ENCODE results near the gene HSD17B11.
"Not testable (repeated sequence)": the region's sequence is repeated elsewhere in the genome, so short reads cannot be mapped to it uniquely, and the experiment has no call there.

Gene HSD17B11, protein sequence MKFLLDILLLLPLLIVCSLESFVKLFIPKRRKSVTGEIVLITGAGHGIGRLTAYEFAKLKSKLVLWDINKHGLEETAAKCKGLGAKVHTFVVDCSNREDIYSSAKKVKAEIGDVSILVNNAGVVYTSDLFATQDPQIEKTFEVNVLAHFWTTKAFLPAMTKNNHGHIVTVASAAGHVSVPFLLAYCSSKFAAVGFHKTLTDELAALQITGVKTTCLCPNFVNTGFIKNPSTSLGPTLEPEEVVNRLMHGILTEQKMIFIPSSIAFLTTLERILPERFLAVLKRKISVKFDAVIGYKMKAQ

DNA sequence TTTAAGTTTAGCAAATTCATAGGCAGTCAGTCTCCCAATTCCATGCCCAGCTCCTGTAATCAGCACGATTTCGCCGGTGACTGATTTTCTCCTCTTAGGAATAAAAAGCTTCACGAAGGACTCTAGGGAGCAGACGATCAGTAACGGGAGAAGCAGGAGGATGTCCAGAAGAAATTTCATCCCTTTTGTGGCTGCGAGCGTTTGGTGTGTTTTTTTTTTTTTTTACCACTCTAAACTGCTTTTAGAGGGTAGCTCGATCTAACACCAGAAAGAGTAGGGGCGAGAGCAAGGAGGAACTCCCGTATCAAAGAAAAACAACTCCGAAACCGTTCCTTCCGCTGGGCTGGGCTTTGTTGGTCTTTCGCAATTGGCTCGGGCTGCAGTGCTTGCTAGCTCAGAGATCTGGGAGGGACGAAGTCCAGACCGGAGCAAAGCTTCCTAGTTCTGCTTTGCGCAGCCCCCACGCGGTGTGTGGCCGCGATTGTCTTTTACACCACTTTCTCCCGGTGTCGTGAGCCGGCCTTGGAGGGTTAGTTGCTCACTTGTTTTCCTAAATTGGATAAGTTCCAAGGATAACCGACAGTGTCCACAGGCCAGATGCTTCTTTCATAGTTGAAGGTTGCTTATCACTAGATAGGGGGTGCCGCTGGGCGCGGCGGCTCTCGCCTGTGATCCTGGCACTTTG lies at the start of gene HSD17B11:
Gene HSD17B11, minus strand, starts transcription at position 298 of the 685 bp plus-strand sequence. Its CDS starts 118 bp downstream, at position 180.
- peak; percentile 82 to 95 (median 86) for DNase-seq

DNA sequence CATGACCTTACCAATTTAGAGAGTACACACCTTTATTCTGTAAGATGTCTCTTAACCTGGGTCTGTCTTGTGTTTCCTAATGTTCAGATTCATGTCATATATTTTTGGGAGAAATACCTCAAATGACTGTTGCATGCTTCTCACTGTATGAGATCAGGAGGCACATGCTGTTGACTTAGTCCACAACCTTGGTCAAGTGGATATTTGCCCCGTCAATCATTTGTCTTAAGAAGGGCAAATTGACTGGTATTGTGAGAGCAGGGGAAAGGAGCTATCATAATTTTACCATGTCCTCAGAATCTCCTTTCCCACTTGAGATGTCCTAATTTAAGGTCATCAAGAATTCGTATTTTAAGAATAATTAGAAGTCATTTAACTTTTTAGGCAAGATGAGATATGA lies 42.4 kb upstream of the HSD17B11 start:
- DNase-seq, result peak in 1 of 3 experiments; percentile 42

DNA sequence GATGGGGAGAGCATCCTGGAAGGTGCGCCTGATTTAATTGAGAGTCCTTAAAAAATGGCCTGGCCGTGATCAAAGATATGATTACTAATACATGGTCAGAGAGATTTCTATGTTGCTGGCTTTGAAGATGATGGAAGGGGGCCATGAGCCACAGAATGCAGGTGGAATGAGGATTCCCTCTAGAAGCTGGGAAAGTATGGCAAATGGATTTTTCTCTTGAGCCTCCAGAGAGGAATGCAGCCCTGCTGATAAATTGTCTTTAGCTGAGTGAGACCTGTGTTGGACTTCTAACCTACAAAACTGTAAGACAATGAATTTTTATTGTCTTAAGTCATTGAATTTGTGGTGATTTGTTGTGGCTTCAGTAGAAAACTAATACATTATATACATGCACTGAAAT lies 39.0 kb upstream of the HSD17B11 start:
- DNase-seq, result no peak

DNA sequence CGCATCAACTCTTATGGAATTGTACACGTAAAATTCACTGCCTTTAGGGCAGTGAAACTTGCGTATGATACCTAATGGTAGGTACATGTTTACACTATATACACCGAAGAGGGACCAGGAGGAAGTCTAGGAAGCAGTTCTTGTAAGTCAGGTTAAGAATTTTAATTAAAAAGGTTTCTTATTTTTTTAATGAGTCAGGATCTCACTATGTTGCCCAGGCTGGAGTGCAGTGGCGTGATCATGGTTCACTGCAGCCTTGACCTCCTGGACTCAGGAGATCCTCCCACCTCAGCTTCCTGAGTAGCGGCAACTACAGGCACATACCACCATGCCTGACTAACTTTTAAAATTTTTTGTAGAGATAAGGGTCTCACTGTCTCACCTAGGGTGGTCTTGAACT lies 38.0 kb upstream of the HSD17B11 start:
- no peak for DNase-seq

DNA sequence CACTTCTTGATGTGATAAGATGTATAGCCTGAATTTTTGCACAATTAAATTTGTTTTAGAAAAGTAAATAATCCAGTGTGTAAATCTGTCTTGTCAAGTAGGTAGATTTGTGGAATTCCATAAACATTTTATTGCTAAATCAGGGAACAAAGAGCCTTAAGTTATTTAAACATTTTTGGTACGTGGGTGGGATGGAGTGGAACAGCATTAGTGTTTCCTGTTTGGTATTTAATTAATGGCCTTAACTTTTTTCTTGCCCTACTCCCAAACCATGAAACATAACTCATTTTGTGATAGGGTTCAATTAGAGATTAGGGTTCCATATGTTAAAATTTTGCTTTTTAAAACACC lies 36.5 kb upstream of the HSD17B11 start:
- DNase-seq, result no peak

DNA sequence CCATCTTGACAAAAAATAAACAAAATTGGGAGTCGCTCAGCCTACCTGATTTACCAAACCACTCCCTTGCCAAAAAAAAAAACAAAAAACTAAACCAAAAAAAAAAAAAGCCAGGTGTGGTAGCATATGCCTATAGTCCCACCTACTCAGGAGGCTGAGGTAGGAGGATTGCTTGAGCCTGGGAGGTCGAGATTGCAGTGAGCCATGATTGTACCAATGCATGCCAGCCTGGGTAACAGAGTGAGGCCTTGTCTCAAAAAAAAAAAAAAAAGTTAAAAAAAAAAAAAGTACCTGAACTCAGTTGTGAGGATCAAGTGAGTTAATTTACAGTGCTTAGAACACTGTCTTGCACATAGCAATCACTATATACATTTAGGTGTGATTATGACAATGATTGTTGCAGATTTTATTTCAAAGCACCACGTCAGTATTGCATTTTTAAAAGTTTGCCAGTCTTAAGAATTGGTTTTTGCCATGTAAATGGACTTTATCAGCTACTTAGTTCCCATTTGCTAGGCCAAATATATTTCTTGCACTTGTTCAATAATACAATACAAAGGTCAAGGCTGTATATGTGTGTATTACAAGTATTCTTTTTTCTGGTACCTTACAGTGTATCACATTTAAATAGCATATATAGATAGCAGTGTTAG lies 36.0 kb upstream of the HSD17B11 start:
- DNase-seq, result no peak

DNA sequence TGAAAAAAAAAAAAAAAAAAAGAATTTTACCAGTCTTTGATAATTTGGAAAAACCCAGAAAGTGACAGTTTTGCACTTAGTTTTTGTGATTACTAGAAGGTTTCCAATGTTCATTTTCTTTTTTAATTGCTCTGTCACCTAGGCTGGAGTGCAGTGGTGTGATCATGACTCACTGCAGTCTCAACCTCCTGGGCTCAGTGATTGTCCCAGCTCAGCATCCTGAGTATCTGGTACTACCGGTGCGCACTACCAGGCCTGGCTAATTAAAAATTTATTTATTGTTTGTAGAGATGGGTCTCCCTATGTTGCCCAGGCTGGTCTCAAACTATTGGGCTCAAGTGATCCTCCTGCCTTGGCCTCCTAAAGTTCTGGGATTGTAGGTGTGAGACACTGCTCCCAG lies 34.7 kb upstream of the HSD17B11 start:
- DNase-seq, result no peak

DNA sequence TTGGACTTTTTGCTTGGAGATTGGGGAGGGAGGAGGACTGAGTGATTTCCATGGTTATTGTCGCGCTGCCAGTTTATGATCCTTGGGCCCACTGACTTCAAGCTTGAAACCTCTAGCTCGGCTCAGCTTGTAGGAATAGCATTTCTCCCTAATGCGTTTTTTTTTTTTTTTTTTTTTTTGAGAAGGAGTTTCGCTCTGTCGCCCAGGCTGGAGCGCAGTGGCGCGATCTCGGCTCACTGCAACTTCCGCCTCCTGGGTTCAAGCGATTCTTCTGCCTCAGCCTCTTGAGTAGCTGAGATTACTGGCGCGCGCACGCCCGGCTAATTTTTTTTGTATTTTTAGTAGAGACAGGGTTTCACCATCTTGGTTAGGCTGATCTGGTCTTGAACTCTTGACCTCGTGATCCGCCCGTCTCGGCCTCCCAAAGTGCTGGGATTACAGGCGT lies 33.1 kb upstream of the HSD17B11 start:
- not testable (repeated sequence) for DNase-seq

DNA sequence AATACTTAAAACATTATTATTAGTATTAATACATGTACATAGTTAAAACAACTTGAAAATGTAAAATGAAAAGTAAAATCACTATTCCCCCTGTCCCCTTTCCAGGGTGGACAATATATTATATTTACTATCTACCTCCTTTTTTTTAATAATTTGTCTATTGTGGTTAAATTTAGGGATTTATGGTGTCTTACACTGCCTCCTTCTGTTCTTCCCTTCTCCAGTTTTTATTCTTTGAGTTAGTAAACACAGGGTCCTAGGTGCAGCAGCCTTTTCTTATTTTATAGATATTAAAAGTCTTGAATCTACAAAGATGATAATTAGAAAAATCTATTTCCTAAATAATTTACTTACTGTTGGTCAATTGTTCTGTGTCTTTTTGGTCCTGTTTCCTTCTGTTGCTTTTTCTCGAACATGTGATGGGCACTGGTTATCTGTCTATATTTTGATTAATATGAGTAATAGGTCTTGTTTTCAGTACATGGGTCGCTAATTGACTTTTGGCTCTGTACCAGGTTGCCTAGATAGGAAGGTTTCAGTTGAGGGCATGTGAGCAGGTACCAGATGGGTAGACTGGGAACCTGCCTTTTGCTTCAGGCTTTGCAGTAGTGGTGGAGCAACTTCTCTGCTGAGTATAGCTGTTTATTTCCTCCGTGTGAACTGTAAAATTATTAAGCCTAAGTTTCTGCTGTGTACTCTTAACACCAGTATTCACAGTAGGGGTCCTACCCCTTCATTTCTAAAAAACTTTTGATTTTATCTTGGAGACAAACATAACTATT lies 32.5 kb upstream of the HSD17B11 start:
- DNase-seq, result peak in 1 of 3 experiments; percentile 70

DNA sequence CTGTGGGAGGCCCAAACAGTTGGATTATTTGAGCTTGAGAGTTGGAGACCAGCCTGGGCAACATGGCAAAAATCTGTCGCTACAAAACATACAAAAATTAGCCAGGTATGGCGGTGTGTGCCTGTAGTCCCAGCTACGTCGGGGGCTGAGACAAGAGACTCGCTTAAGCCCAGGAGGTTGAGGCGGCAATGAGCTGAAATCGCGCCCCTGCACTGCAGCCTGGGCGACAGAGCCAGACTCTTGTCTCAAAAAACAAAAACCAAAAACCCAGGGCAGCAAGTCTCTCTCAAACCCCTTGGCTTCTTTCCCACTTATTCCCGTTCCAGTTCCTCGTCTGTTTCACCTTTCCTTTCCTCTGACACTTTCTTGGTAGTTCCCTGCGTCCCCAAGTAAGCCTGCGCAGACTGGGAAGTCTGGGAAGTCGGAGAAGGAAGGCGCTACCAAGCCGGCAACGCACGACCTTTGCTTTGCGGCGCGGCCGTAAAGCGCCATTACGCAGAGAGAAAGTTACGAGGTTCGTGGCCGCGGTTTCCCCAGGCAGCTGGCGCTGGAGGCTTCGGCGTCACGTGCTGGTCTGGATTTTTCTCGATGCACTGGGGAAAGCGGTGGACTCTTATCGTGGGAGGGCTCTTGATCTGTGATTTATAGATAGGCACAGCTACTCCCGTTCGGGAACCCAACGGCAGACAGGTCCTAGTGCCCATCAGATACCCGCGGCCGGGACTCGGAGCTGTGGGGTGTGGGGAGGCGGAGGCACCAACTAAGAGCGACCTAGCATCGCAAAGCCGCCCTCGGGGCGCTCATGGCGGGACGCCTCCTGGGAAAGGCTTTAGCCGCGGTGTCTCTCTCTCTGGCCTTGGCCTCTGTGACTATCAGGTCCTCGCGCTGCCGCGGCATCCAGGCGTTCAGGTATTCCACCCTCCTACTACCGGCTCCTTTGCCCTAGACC lies 31.4 kb upstream of the HSD17B11 start, which contains the start of gene NUDT9:
Gene NUDT9, plus strand, starts transcription at position 470 of the 949 bp plus-strand sequence. Its CDS starts 333 bp downstream, at position 803.
- peak; percentile 97 to 98 (median 97) for DNase-seq

DNA sequence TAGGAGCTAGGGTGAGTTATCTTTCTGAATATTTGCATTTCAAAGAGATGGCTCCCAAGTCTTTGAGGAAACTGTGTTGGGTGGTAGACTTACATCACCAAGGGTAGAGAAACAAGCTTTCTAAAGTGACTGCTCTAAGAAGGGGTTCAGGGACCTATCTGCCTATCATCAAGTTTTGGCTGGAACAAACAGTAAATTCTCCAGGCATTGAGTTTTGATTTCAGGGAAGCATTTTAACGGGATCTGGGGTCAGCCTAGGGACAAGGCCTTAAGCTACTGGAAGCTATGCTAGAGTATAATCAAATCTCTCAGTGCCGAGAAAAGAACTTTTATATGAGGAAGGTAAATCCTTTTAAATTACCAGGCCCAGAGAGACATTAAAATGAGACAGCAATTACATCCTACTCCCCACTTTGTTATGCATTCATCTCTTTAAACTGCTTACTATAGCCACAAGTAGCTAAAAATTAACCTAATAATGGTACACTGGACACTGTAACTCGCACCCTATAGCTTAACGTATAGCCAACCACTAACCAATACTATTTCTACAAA lies 29.4 kb upstream of the HSD17B11 start:
- DNase-seq, result no peak

DNA sequence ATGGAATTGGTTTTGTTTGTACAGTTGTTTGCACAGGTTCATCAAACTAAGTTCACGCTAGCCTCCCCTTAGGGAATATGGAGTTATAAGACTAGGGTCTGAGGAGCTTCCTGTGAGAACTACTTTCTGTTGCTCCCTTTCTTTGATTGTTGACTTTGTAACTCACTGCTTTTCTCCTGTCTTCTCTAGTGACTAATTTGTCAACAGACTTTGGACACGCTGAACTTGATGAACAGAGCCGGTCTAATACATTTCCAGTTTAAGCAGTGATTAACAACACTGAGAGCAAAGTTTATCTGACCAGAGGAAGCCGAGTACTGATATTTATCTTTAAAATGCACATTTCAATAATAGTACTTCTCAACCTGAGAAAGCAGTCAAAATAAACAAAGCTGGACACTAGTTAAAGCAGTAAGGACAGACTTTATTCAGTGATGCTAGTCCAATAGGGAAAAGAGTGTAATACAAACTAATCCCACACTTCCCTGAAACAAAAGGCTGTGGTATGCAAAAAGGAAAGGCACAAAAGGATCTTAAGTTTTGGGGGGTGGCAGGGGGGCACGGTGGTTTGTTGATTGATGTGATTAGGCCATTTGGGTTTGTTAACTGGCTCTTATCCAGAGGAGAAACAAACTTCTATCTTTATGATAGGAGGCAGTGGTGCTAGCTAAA lies 28.7 kb upstream of the HSD17B11 start:
- peak in 1 of 3 experiments; percentile 9 for DNase-seq

DNA sequence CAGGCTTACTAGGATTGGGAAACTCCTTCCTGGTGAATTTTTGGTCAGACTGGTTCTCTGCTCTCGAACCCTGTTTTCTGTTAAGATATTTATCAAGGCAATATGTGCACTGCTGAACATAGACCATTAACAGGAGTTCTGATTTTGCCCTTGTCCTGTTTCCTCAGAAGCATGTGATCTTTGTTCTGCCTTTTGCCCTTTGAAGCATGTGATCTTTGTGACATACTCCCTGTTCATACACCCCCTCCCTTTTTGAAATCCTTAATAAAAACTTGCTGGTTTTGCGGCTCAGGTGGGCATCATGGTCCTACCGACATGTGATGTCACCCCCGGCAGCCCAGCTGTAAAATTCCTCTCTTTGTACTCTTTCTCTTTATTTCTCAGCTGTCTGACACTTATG lies 27.4 kb upstream of the HSD17B11 start:
- not testable (repeated sequence) for DNase-seq

DNA sequence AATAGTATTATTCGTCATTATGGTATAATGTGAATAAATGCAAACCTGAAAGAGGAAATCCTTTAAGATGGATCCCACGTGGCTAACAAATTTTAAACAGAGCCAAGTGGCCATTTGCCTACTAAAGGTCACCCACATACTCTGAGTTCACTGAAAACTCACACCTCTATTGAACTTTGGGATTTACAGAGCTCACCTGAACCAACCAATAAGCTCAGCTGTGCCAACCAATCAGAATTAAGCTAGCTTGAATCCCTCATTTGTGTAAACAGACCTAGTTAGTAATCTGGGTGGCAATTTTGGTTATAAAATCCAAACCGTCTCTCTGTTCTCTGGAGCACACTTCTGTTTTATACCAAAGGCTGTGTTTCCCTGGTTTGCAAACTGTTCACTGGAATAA lies 26.0 kb upstream of the HSD17B11 start:
- DNase-seq, result no peak

DNA sequence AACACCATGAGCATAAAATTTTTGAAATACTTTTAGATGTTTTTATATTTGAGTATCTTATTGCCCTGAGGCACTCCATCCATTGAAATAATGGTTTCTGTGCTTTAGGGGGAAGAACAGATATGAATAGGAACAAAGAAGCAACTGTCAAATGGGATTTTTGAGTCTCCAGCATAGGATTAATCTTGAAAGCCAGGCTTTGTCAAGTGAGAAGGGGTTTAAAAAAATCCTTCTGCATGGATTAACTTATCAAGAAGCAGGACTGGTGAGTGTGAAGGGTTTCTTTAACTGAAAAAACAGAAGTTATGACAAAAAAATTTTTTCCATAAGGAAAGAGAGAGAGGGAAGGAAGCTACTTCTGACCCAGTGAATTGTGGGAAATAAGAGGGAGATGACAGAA lies 23.8 kb upstream of the HSD17B11 start:
- no peak for DNase-seq

DNA sequence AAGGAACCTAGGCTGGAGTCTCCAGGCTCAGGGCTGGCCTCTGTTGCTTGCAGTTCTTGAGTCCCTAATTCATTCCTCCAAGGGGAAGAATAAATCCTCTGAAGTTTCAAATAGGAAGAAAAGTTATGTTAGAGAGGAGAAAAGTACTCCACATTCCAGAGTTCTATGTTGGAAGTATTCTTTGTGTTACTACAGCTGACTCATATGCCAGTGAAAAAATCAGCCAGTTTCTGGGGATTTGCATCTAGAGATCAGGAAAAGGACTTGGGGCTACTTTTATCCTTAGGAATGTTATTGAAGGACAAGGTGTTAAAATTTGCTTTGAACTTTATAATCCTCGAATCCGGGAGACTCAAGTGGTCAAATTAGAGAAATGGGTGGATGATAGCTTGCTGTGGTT lies 19.7 kb upstream of the HSD17B11 start:
- no peak for DNase-seq

DNA sequence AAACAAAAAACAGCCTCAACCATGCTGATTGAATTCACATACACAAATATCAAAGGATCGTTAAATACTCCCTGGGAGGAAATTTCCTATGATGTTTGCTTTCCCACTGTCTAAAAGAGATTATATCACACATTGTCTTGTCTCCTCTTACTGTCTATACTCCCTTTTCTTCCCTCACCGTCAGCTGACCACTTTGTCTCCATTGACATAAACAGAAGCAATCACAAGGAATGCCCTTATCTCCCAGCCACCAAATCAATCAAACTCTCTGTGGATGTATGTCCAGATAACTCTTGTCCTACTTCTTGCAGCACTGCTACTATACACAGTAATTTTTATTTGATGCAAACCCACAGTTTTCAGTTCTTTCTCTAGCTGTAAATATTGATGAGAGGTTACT lies 19.2 kb upstream of the HSD17B11 start:
- no peak for DNase-seq

DNA sequence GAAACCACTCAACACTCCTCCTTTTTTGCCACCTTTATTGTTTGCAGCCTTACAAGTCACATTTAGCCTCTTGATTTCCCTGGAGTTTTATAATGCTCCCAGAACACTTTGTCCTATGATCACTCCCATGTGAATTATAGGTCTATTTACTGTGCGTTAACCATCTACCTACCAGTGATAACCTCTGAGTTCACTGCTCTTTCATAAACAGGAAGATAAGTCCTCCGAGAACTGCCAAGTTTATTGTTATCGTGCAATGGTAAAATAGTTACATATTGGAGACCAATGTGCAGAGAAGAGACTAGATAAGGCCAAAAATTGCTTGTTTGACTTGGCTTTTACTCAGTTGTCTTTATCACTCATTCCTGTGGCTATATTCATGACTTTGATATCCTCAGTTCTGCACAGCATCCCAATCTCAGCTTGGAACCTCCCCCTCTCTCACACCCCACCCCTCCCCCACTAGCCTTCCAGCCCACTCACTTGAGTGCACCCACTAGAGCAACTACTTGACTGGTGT lies 18.5 kb upstream of the HSD17B11 start:
- no peak for DNase-seq

DNA sequence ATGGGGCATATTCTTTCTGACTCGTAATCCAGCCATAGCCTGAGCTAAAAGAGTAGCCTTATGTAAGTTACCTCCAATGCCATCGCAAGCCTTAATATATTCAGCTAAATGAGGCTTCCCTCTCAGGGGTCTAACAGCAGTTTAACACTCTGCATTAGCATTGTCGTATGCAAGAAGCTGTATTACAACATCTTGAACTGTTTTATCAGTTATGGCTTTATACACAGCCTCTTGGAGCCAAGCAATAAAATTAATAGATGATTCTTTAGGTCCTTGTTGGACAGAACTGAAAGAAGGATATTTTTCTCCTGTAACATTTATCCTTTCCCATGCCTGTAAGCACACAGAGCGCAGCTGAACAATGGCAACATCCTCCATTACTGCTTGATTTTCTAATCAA lies 15.9 kb upstream of the HSD17B11 start:
- DNase-seq, result not testable (repeated sequence)

DNA sequence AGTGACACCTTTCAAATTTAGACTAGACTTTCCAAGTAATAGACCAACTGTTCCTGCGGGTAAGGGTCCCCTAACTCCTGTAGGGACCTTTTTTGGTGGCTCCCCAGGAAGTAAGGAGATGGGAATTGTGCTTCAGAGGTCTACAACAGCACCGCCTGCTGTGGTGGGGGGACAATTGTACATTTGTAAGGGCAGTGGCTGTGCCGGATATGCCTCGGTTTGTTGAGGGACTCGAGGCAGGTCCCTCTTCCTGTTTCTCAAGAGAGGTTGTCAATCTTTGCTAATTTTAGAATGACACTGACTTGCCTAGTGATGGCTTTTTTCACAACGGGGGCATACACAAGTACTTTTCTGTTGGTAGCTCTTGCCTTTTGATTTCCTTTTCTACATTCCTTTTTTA lies 15.5 kb upstream of the HSD17B11 start:
- DNase-seq, result no peak
